Muscle layer of colon (tissue), 2 donors: ENCODE measurements around the gene GRID2.

ENCODE experiments used
- H3K27ac ChIP-seq: one replicate; pipeline ENCODE4 v1.7.0; 2013; ENCODE audit warnings: low read depth, mild to moderate bottlenecking, low read length, moderate library complexity
- H3K27me3 ChIP-seq, 2 donors: one replicate each; pipeline ENCODE4 v1.7.0; 2013; ENCODE audit warnings: low read length in 2 of 2, mild to moderate bottlenecking in 2 of 2; ENCODE audit not compliant: insufficient read depth in 2 of 2, control insufficient read depth in 1 of 2
- H3K36me3 ChIP-seq: one replicate; pipeline ENCODE4 v1.7.0; 2013; ENCODE audit warnings: mild to moderate bottlenecking, low read length; ENCODE audit not compliant: insufficient read depth
- H3K4me1 ChIP-seq: one replicate; pipeline ENCODE4 v1.7.0; 2013; ENCODE audit warnings: mild to moderate bottlenecking, low read length; ENCODE audit not compliant: insufficient read depth
- H3K4me3 ChIP-seq, 2 donors: one replicate each; pipeline ENCODE4 v1.7.0; 2013; ENCODE audit warnings: low read length in 2 of 2, low read depth in 1 of 2, mild to moderate bottlenecking in 1 of 2, moderate library complexity in 1 of 2
- H3K9ac ChIP-seq: one replicate; pipeline ENCODE4 v1.7.0; 2013; ENCODE audit warnings: low read length
- H3K9me3 ChIP-seq: one replicate; pipeline ENCODE4 v1.7.0; 2013; ENCODE audit warnings: mild to moderate bottlenecking, low read length
- donor health status: abdominal sarcoma.
- donor health status: Adenocarcinoma of cecum.

Gene GRID2

GRCh38 chr4:93688978-93689377 lies 1385.2 kb downstream of the GRID2 start:
- Histone ChIP-seq H3K9me3 (no peaks in the 10 kb centered on the region), H3K36me3 (no peaks in the 10 kb centered on the region), H3K27ac (no peak overlapping the region), H3K9ac (no peak overlapping the region), H3K27me3 (no peaks in the 10 kb centered on the region), H3K4me3 (no peak overlapping the region), H3K4me1 (no peaks in the 10 kb centered on the region)

- no peaks in the 10 kb centered on the region for H3K27me3 ChIP-seq
- H3K9me3 ChIP-seq: no peaks in the 10 kb centered on the region
- H3K4me3 ChIP-seq: no peak overlapping the region
- no peak overlapping the region for H3K27ac ChIP-seq
- H3K4me1 ChIP-seq: no peaks in the 10 kb centered on the region
- no peak overlapping the region for H3K9ac ChIP-seq
- no peaks in the 10 kb centered on the region for H3K36me3 ChIP-seq
These were observed 1389.4 kb downstream of the GRID2 start for GRCh38 chr4:93693141-93693540.

- no peaks in the 10 kb centered on the region for H3K9me3 ChIP-seq
These were observed 1394.9 kb downstream of the GRID2 start for GRCh38 chr4:93698686-93699085.

GRCh38 chr4:93700571-93700970 lies 1396.8 kb downstream of the GRID2 start:
- no peaks in the 10 kb centered on the region for H3K36me3 ChIP-seq
- no peak overlapping the region for H3K4me3 ChIP-seq
- H3K9ac ChIP-seq: no peak overlapping the region
- H3K27me3 ChIP-seq: no peaks in the 10 kb centered on the region
- H3K27ac ChIP-seq: no peak overlapping the region
- H3K4me1 ChIP-seq: no peaks in the 10 kb centered on the region
- H3K9me3 ChIP-seq: no peaks in the 10 kb centered on the region

More at GRCh38 chr4:93698686-93699085, 1394.9 kb downstream of the GRID2 start:
- H3K4me1 ChIP-seq: no peaks in the 10 kb centered on the region
- H3K4me3 ChIP-seq: no peak overlapping the region
- H3K9ac ChIP-seq: no peak overlapping the region
- H3K27me3 ChIP-seq: no peaks in the 10 kb centered on the region
- no peaks in the 10 kb centered on the region for H3K36me3 ChIP-seq
- no peak overlapping the region for H3K27ac ChIP-seq

- Histone ChIP-seq H3K4me1 (no peaks in the 10 kb centered on the region), H3K27ac (no peak overlapping the region), H3K27me3 (no peaks in the 10 kb centered on the region), H3K36me3 (no peaks in the 10 kb centered on the region), H3K9ac (no peak overlapping the region), H3K4me3 (no peak overlapping the region), H3K9me3 (no peaks in the 10 kb centered on the region)
These were observed 1406.5 kb downstream of the GRID2 start for GRCh38 chr4:93710101-93710846.

- H3K27ac ChIP-seq: no peak overlapping the region
- no peaks in the 10 kb centered on the region for H3K36me3 ChIP-seq
- H3K4me3 ChIP-seq: no peak overlapping the region
- no peaks in the 10 kb centered on the region for H3K9me3 ChIP-seq
- no peaks in the 10 kb centered on the region for H3K4me1 ChIP-seq
- no peak overlapping the region for H3K9ac ChIP-seq
- H3K27me3 ChIP-seq: no peaks in the 10 kb centered on the region
These were observed 1407.2 kb downstream of the GRID2 start for GRCh38 chr4:93710847-93711430.

- Histone ChIP-seq H3K4me1 (no peaks in the 10 kb centered on the region), H3K27me3 (no peaks in the 10 kb centered on the region), H3K4me3 (no peak overlapping the region), H3K36me3 (no peaks in the 10 kb centered on the region), H3K9me3 (no peaks in the 10 kb centered on the region), H3K9ac (no peak overlapping the region), H3K27ac (no peak overlapping the region)
These were observed 1414.5 kb downstream of the GRID2 start for GRCh38 chr4:93718233-93718632.

GRCh38 chr4:93719552-93719951 lies 1415.8 kb downstream of the GRID2 start:
- Histone ChIP-seq H3K4me3 (no peak overlapping the region), H3K4me1 (no peaks in the 10 kb centered on the region), H3K27me3 (no peaks in the 10 kb centered on the region), H3K36me3 (no peaks in the 10 kb centered on the region), H3K27ac (no peak overlapping the region), H3K9me3 (no peaks in the 10 kb centered on the region), H3K9ac (no peak overlapping the region)

GRCh38 chr4:93722446-93722845 lies 1418.7 kb downstream of the GRID2 start:
- no peaks in the 10 kb centered on the region for H3K4me1 ChIP-seq
- H3K4me3 ChIP-seq: no peak overlapping the region
- no peaks in the 10 kb centered on the region for H3K9me3 ChIP-seq
- H3K9ac ChIP-seq: no peak overlapping the region
- no peak overlapping the region for H3K27ac ChIP-seq
- no peaks in the 10 kb centered on the region for H3K27me3 ChIP-seq
- H3K36me3 ChIP-seq: no peaks in the 10 kb centered on the region

- no peaks in the 10 kb centered on the region for H3K27me3 ChIP-seq
- H3K9ac ChIP-seq: no peak overlapping the region
- H3K4me1 ChIP-seq: no peaks in the 10 kb centered on the region
- no peak overlapping the region for H3K27ac ChIP-seq
- H3K36me3 ChIP-seq: no peaks in the 10 kb centered on the region
- no peaks in the 10 kb centered on the region for H3K9me3 ChIP-seq
- no peak overlapping the region for H3K4me3 ChIP-seq
These were observed 1426.5 kb downstream of the GRID2 start for GRCh38 chr4:93730251-93730650.

- no peaks in the 10 kb centered on the region for H3K4me1 ChIP-seq
- H3K27ac ChIP-seq: no peak overlapping the region
These were observed 1427.0 kb downstream of the GRID2 start for GRCh38 chr4:93730760-93731159.

GRCh38 chr4:93731456-93731855 lies 1427.7 kb downstream of the GRID2 start:
- Histone ChIP-seq H3K36me3 (no peaks in the 10 kb centered on the region), H3K9ac (no peak overlapping the region), H3K4me1 (no peaks in the 10 kb centered on the region), H3K27me3 (no peaks in the 10 kb centered on the region), H3K27ac (no peak overlapping the region), H3K4me3 (no peak overlapping the region), H3K9me3 (no peaks in the 10 kb centered on the region)

More at GRCh38 chr4:93730760-93731159, 1427.0 kb downstream of the GRID2 start:
- Histone ChIP-seq H3K36me3 (no peaks in the 10 kb centered on the region), H3K4me3 (no peak overlapping the region), H3K9me3 (no peaks in the 10 kb centered on the region), H3K27me3 (no peaks in the 10 kb centered on the region), H3K9ac (no peak overlapping the region)
